ENCODE results near the gene SBK2.
A peak's percentile ranks its signal among the peaks of the same experiment; 100 is the strongest.

SBK2 gene

DNA sequence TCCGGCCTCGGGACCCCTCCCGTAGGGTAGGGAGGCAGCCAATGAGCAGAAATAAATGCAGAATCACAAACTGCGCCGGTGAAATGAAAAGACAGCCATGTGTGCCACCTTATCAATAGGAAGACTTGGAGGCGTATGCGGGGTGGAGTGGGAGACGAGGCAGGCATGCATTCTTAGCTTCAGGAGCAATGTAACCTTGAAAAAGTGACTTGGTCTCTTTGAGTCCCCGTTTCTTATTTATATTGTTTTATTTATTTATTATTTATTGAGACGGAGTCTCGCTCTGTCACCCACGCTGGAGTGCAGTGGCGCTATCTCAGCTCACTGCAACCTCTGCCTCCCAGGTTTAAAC, 32.7 kb downstream of the SBK2 start:
- Histone ChIP-seq H3K9me3 (replicated peaks; ENCODE audit: insufficient read depth, low read length) (no peaks in the 10 kb centered on the region), H3K36me3 (replicated peaks; ENCODE audit: insufficient read depth, low read length) (no peaks in the 10 kb centered on the region), H3K4me2 (ENCODE audit: low read depth, low read length) (peak overlapping the region; percentile 45; the same call in 1 of the 2 replicates), H3K27ac (ENCODE audit: low read length) (no peak overlapping the region), H3K9ac (ENCODE audit: low read length) (no peak overlapping the region), H3K27me3 (replicated peaks; ENCODE audit: insufficient read depth, low read length) (peaks cover 83% of the 10 kb centered on the region), H4K20me1 (ENCODE audit: insufficient read depth, low read length) (no peaks in the 10 kb centered on the region), H3F3A (ENCODE audit: insufficient read depth, low read length) (no peaks in the 10 kb centered on the region), H3K79me2 (ENCODE audit: low read length) (no peaks in the 10 kb centered on the region), H3K4me1 (ENCODE audit: low read length) (peaks cover 9% of the 10 kb centered on the region; the same call in 1 of the 2 replicates), H3K9me2 (replicated peaks; ENCODE audit: insufficient read depth, low read length) (no peaks in the 10 kb centered on the region), H3K4me3 (ENCODE audit: low read length) (no peak overlapping the region), H2AFZ (ENCODE audit: low read length) (peak overlapping the region; percentile 37; the same call in 1 of the 2 replicates)
- no peak for DNase-seq
- TF ChIP-seq EZH2phosphoT487 (IDR thresholded peaks at IDR 0.05; ENCODE audit: low read length) = no peak
- no peak for TF ChIP-seq EZH2 (optimal IDR thresholded peaks at IDR 0.05; ENCODE audit: low read depth, low read length)
- TF ChIP-seq CTCF (IDR thresholded peaks at IDR 0.05; ENCODE audit: low read length) = 0 out of 2 replicates have a peak, but pooled peaks have one; percentile 2

DNA sequence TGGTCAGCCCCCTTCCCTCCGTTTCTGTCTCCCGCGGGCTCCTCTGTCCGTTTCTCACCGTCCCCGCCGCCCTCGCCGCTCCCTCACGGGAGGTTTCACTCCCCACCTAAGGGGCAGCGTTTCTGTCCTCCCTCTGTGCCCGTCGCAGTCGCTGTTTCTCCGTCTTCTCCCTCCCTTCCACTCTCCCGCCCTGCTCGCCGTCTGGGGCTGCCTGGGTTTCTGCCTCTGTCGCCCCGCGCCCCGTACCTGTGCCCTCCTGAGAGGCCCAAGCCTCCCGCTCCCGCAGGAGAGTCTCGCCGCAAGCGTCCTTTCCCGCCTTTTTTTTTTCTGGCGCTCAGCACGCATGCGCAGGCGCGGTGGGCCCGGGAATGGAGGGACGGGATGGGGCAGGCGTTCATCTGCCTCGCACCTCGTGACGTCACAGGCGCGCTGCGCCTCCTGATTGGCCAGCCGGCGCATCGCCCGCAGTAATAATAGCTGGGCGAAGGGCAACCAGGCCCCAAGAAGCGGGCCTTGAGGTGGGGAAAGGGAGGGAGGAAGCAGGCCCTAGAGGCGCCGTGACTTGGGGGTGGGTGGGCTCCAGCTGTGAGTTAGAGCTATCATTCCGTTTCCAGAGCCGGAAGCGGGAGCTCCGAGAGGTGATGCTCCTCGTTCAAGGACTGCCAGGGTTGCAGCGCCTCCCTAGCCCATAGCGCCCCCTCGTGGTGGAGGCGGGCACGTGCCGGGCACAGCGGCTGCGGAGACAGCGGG, 33.3 kb downstream of the SBK2 start:
- Histone ChIP-seq H2AFZ (ENCODE audit: low read length) (peak overlapping the region; percentile 37), H3K9ac (ENCODE audit: low read length) (no peak overlapping the region)

GRCh38 chr19:55503157-55503501, 33.8 kb downstream of the SBK2 start:
- Histone ChIP-seq H3F3A (ENCODE audit: insufficient read depth, low read length) (no peaks in the 10 kb centered on the region), H3K9ac (ENCODE audit: low read length) (no peak overlapping the region), H3K4me1 (ENCODE audit: low read length) (peaks cover 9% of the 10 kb centered on the region; the same call in 1 of the 2 replicates), H3K9me3 (replicated peaks; ENCODE audit: insufficient read depth, low read length) (no peaks in the 10 kb centered on the region), H3K9me2 (replicated peaks; ENCODE audit: insufficient read depth, low read length) (no peaks in the 10 kb centered on the region), H4K20me1 (ENCODE audit: insufficient read depth, low read length) (no peaks in the 10 kb centered on the region), H2AFZ (ENCODE audit: low read length) (peak overlapping the region; percentile 37), H3K4me3 (ENCODE audit: low read length) (no peak overlapping the region), H3K79me2 (ENCODE audit: low read length) (no peaks in the 10 kb centered on the region), H3K27ac (ENCODE audit: low read length) (no peak overlapping the region), H3K36me3 (replicated peaks; ENCODE audit: insufficient read depth, low read length) (no peaks in the 10 kb centered on the region), H3K27me3 (replicated peaks; ENCODE audit: insufficient read depth, low read length) (peaks cover 85% of the 10 kb centered on the region), H3K4me2 (ENCODE audit: low read depth, low read length) (no peak overlapping the region)
- no peak for DNase-seq
- TF ChIP-seq EZH2 (optimal IDR thresholded peaks at IDR 0.05; ENCODE audit: low read depth, low read length) (no peak), CTCF (IDR thresholded peaks at IDR 0.05; ENCODE audit: low read length) (no peak), EZH2phosphoT487 (IDR thresholded peaks at IDR 0.05; ENCODE audit: low read length) (no peak)

More for the DNA sequence above, 33.3 kb downstream of the SBK2 start:
- H3K27me3 ChIP-seq (replicated peaks; ENCODE audit: insufficient read depth, low read length) = peaks cover 83% of the 10 kb centered on the region
- peak; percentile 93 for TF ChIP-seq CTCF (IDR thresholded peaks at IDR 0.05; ENCODE audit: low read length)
- TF ChIP-seq EZH2 (optimal IDR thresholded peaks at IDR 0.05; ENCODE audit: low read depth, low read length) = no peak
- no peaks in the 10 kb centered on the region for H3F3A ChIP-seq (ENCODE audit: insufficient read depth, low read length)
- H3K4me1 ChIP-seq (ENCODE audit: low read length) = peaks cover 9% of the 10 kb centered on the region; the same call in 1 of the 2 replicates
- no peaks in the 10 kb centered on the region for H3K79me2 ChIP-seq (ENCODE audit: low read length)
- H3K9me2 ChIP-seq (replicated peaks; ENCODE audit: insufficient read depth, low read length) = no peaks in the 10 kb centered on the region
- H3K4me2 ChIP-seq (ENCODE audit: low read depth, low read length) = peak overlapping the region; percentile 45
- no peaks in the 10 kb centered on the region for H3K9me3 ChIP-seq (replicated peaks; ENCODE audit: insufficient read depth, low read length)
- DNase-seq = peak; percentile 88
- H3K36me3 ChIP-seq (replicated peaks; ENCODE audit: insufficient read depth, low read length) = no peaks in the 10 kb centered on the region
- H4K20me1 ChIP-seq (ENCODE audit: insufficient read depth, low read length) = no peaks in the 10 kb centered on the region
- H3K4me3 ChIP-seq (ENCODE audit: low read length) = peak overlapping the region; percentile 46; the same call in 1 of the 2 replicates
- H3K27ac ChIP-seq (ENCODE audit: low read length) = no peak overlapping the region

Measured in MM.1S (cell line).